Gastrocnemius medialis (tissue), 4 donors: ENCODE results near the gene SHISA4.

Experiments
- CTCF ChIP-seq, 5 experiments: fragments of 450-650 bp in 3 of 5; fragments of 200-600 bp in 2 of 5; sonication (generic) in 2 of 5; IDR thresholded peaks in 4 of 5; conservative IDR thresholded peaks in 1 of 5; 1 replicate in 4 of 5; 2 replicates in 1 of 5; pipeline ENCODE4 v1.5.1; 2016 to 2019; ENCODE audit warnings: antibody characterized with exemption in 5 of 5, mild to moderate bottlenecking in 3 of 5, moderate library complexity in 3 of 5
- POLR2A ChIP-seq, 2 donors: fragments of 450-650 bp; IDR thresholded peaks; one replicate each; pipeline ENCODE4 v1.6.1; 2017; ENCODE audit warnings: antibody characterized with exemption in 2 of 2, mild to moderate bottlenecking in 2 of 2, moderate library complexity in 2 of 2

DNA sequence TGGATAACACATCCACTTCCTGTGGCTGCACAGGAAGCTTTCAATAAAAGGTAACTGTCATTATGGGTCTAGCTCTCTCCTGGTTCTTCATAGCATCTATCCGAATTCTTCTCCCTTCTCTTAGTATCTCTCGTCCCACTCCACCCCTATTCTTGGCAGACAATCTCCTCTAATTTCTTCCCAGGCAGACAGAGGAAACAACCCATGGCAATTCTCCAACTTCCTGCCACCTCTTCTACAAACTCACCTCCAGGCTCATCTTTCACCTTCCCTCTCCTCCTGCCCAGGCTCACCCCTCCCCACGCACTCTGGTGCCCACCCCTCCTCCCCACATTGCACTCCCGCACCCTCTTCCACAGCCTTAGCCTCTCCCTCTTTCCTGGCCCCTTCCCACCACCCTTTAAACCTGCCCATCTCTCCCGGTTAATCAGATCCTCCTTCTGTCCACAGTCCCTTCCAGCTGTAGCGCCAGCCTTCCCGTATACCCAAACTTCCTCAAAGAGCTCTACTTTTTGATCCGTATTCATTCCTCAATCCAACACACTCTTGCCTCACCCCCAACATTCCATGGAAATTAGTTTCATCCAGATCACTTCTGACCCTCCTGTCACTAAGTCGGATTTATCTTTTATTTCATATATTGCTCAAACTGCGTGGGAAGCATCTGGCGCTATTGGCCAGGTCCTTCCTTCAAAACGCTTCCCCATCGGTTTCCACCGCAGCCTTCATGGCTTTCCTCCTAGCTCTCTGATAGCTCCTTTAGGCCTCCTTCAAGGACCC lies 25.9 kb downstream of the SHISA4 start:
- no peak for TF ChIP-seq POLR2A (IDR thresholded peaks at IDR 0.05)
- TF ChIP-seq CTCF (IDR thresholded peaks at IDR 0.05 in 4 of 5, conservative IDR thresholded peaks at IDR 0.05 in 1 of 5): no peak
